OCI-LY3 (cell line): ENCODE measurements around the gene EYS.

Experiments used
- H2AFZ ChIP-seq: fragments of 200-600, 300-600 bp; shearing (Covaris generic); 2 replicates; pipeline ENCODE4 v1.6.0; 2014; ENCODE audit warnings: antibody characterized with exemption, low read depth, low read length
- H3K27ac ChIP-seq: fragments of 200-600, 300-600 bp; sonication (generic); 2 replicates; pipeline ENCODE4 v1.5.1; 2014; ENCODE audit warnings: mild to moderate bottlenecking, low read length, moderate library complexity, mixed read lengths
- H3K27me3 ChIP-seq: fragments of 200-600, 300-600 bp; sonication (generic); 2 replicates; pipeline ENCODE4 v1.6.1; 2014; ENCODE audit warnings: low read depth, low read length, mixed read lengths
- H3K36me3 ChIP-seq: fragments of 200-600, 300-600 bp; sonication (generic); replicated peaks from 2 replicates; pipeline ENCODE3; 2014; ENCODE audit warnings: low read depth, low read length, mixed read lengths
- H3K4me1 ChIP-seq: fragments of 300-600, 200-600 bp; sonication (generic); 2 replicates; pipeline ENCODE4 v1.6.1; 2014; ENCODE audit warnings: low read length, mixed read lengths
- H3K4me2 ChIP-seq: fragments of 200-600, 300-600 bp; sonication (generic); 2 replicates; pipeline ENCODE4 v1.6.1; 2014; ENCODE audit warnings: low read length, mixed read lengths
- H3K4me3 ChIP-seq: fragments of 300-600, 200-600 bp; sonication (generic); 2 replicates; pipeline ENCODE4 v1.5.1; 2014; ENCODE audit warnings: antibody characterized with exemption, mild to moderate bottlenecking, low read length, moderate library complexity
- H3K79me2 ChIP-seq: fragments of 300-600, 200-600 bp; shearing (Covaris generic); 2 replicates; pipeline ENCODE4 v1.6.1; 2014; ENCODE audit warnings: mild to moderate bottlenecking, low read length, mixed read lengths
- H3K9ac ChIP-seq: fragments of 300-600, 200-600 bp; shearing (Covaris generic); 2 replicates; pipeline ENCODE4 v1.6.0; 2014; ENCODE audit warnings: mild to moderate bottlenecking, low read length, moderate library complexity
- H3K9me3 ChIP-seq: fragments of 200-600, 300-600 bp; shearing (Covaris generic); 2 replicates; pipeline ENCODE4 v1.6.1; 2014; ENCODE audit warnings: low read length, mixed read lengths; ENCODE audit not compliant: insufficient read depth
- H4K20me1 ChIP-seq: fragments of 200-600, 300-600 bp; sonication (generic); 2 replicates; pipeline ENCODE4 v1.6.1; 2016; ENCODE audit warnings: low read length, mixed read lengths; ENCODE audit not compliant: insufficient read depth
- CTCF ChIP-seq: fragments of 200-600, 300-600 bp; sonication (generic); IDR thresholded peaks from 2 replicates; pipeline ENCODE4 v1.5.1; 2014; ENCODE audit warnings: antibody characterized with exemption, low read length, low read depth
- EZH2phosphoT487 ChIP-seq: fragments of 200-600 bp; shearing (Covaris generic); IDR thresholded peaks from 2 replicates; pipeline ENCODE4 v1.6.1; 2018; ENCODE audit warnings: antibody characterized with exemption, mixed run types, low read depth

Gene EYS

GRCh38 chr6:64121011-64121565 lies 1585.9 kb downstream of the EYS start:
- Histone ChIP-seq H3K36me3 (no peaks in the 10 kb centered on the region), H3K9me3 (no peaks in the 10 kb centered on the region), H4K20me1 (no peaks in the 10 kb centered on the region), H3K4me3 (no peak overlapping the region), H3K4me1 (no peaks in the 10 kb centered on the region), H3K9ac (no peak overlapping the region), H3K4me2 (no peak overlapping the region), H3K27ac (no peak overlapping the region), H3K79me2 (no peaks in the 10 kb centered on the region), H2AFZ (no peak overlapping the region), H3K27me3 (no peaks in the 10 kb centered on the region)
- TF ChIP-seq EZH2phosphoT487 (no peak), CTCF (no peak)

DNA sequence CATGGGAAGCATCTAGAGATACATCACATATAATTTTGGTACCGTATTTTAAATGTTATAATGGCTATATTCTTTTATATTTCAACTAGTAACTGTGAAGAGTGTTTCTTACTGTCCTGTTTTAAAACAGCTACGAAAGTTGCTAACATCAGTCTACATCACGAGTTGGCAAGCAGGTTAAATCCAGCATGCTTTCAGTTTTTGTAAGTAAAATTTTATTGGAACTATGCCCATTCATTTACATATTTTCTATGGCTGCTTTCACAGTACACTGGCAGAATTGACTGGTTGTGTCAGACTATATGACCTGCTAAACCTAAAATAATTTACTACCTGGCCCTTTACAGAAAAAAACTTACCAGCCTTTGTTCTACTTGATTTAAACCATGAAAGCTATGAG lies 1593.3 kb downstream of the EYS start:
- Histone ChIP-seq H3K27ac (no peak overlapping the region), H3K4me1 (peaks cover 8% of the 10 kb centered on the region; the same call in 1 of the 2 replicates), H3K9me3 (no peaks in the 10 kb centered on the region), H3K27me3 (no peaks in the 10 kb centered on the region), H3K9ac (no peak overlapping the region), H3K4me2 (peak overlapping the region; percentile 19), H2AFZ (peak overlapping the region; percentile 18; the same call in 1 of the 2 replicates), H3K4me3 (peak overlapping the region; percentile 13; the same call in 1 of the 2 replicates), H3K79me2 (no peaks in the 10 kb centered on the region), H4K20me1 (no peaks in the 10 kb centered on the region), H3K36me3 (no peaks in the 10 kb centered on the region)
- TF ChIP-seq CTCF (no peak), EZH2phosphoT487 (no peak)

DNA sequence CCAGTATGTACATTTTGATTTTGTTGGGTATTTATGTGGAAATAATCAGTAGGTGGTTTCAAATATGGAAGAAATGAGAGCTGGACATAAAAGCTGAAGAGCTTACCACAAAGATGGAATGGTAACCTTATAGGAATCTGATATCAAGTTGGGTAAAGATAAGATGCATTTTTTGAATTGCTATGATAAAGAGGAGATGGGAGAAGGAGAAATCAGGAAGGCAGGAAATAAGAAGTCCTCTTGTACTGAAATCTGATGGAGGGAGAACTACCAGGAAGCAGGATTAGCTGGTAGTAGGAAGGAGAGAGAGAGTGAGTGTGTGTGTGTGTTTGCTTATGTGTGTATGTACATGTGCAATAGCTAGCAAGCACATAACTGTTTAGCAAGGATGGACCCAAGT lies 1603.0 kb downstream of the EYS start:
- H3K4me2 ChIP-seq, result no peak overlapping the region
- H3K9me3 ChIP-seq, result 0 out of 2 replicates have a peak, but pooled peaks cover 2% of the 10 kb centered on the region
- no peak overlapping the region for H2AFZ ChIP-seq
- H3K9ac ChIP-seq, result no peak overlapping the region
- H3K27ac ChIP-seq, result no peak overlapping the region
- H4K20me1 ChIP-seq, result no peaks in the 10 kb centered on the region
- no peak overlapping the region for H3K4me3 ChIP-seq
- no peaks in the 10 kb centered on the region for H3K27me3 ChIP-seq
- TF ChIP-seq EZH2phosphoT487 (no peak), CTCF (no peak)
- H3K79me2 ChIP-seq, result no peaks in the 10 kb centered on the region
- no peaks in the 10 kb centered on the region for H3K4me1 ChIP-seq
- no peaks in the 10 kb centered on the region for H3K36me3 ChIP-seq

DNA sequence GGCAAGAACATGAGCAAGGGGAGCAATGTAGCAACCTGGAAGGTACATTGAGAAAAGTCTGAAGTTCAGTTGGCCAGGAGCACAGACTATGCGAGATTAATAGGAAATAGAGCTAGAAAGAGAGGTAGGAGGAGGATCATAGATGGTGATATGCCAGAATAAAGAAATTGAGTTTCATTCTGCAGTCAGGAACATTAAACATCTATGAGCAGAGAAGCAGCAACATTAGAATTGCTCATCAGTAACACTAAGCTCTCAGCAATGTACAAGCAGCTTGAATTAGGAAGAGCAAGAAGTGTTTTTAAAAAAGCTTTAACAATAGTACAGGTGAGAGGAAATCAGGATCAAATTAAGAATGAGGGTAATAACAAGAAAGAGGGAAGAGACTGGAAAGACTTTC lies 1603.5 kb downstream of the EYS start:
- Histone ChIP-seq H3K36me3 (no peaks in the 10 kb centered on the region), H3K27ac (no peak overlapping the region), H3K4me3 (no peak overlapping the region), H3K9ac (no peak overlapping the region), H3K4me1 (no peaks in the 10 kb centered on the region), H4K20me1 (no peaks in the 10 kb centered on the region), H3K27me3 (no peaks in the 10 kb centered on the region), H3K79me2 (no peaks in the 10 kb centered on the region), H2AFZ (no peak overlapping the region), H3K9me3 (0 out of 2 replicates have a peak, but pooled peaks cover 2% of the 10 kb centered on the region), H3K4me2 (no peak overlapping the region)
- TF ChIP-seq EZH2phosphoT487 (no peak), CTCF (no peak)
